DND-41 (cell line): ENCODE data around the gene ALDH8A1.

Experiments
- ATAC-seq: fragments of 200-7000 bp; cut with Tn5 transposase; 3 replicates; pipeline ENCODE4 v1.9.1; 2021; ENCODE audit warnings: low read depth; ENCODE audit not compliant: insufficient read depth
- DNase-seq: peaks from one replicate; pipeline ENCODE4 v3.0.0-alpha.2; 2020
- H2AFZ ChIP-seq: 2 replicates; pipeline ENCODE4 v1.6.0; 2012; ENCODE audit warnings: low read depth, low read length
- H3K27ac ChIP-seq: 2 replicates; pipeline ENCODE4 v1.5.1; 2012; ENCODE audit warnings: low read length, inconsistent platforms
- H3K27me3 ChIP-seq: fragments of 200-600 bp; sonication (generic); 2 replicates; pipeline ENCODE4 v1.6.0; 2012; ENCODE audit warnings: low read length, mild to moderate bottlenecking, inconsistent platforms; ENCODE audit not compliant: insufficient read depth, poor library complexity
- H3K36me3 ChIP-seq: 2 replicates; pipeline ENCODE4 v1.5.1; 2012; ENCODE audit warnings: low read length, inconsistent platforms; ENCODE audit not compliant: insufficient read depth
- H3K4me1 ChIP-seq: 2 replicates; pipeline ENCODE4 v1.5.1; 2012; ENCODE audit warnings: mild to moderate bottlenecking, low read length; ENCODE audit not compliant: insufficient read depth
- H3K4me2 ChIP-seq: 2 replicates; pipeline ENCODE4 v1.6.0; 2012; ENCODE audit warnings: mild to moderate bottlenecking, moderate library complexity, low read length, inconsistent platforms; ENCODE audit not compliant: insufficient read depth
- H3K4me3 ChIP-seq, 2 experiments: fragments of 200-600 bp in 1 of 2; shearing (Covaris generic) in 1 of 2; 2 replicates each; pipeline ENCODE4 v1.5.1; 2012 to 2016; ENCODE audit warnings: inconsistent platforms in 2 of 2, low read length in 2 of 2, mild to moderate bottlenecking in 2 of 2, low read depth in 1 of 2, moderate library complexity in 1 of 2
- H3K79me2 ChIP-seq: 2 replicates; pipeline ENCODE4 v1.6.0; 2012; ENCODE audit warnings: low read length, inconsistent platforms; ENCODE audit not compliant: insufficient read depth
- H3K9ac ChIP-seq: 2 replicates; pipeline ENCODE4 v1.6.0; 2012; ENCODE audit warnings: low read depth, mild to moderate bottlenecking, inconsistent platforms, low read length, moderate library complexity
- H3K9me3 ChIP-seq: 2 replicates; pipeline ENCODE4 v1.5.1; 2012; ENCODE audit warnings: low read length, moderate library complexity, mild to moderate bottlenecking, inconsistent platforms; ENCODE audit not compliant: insufficient read depth, severe bottlenecking
- H4K20me1 ChIP-seq: 2 replicates; pipeline ENCODE4 v1.6.0; 2012; ENCODE audit warnings: low read length; ENCODE audit not compliant: insufficient read depth
- CTCF ChIP-seq: IDR thresholded peaks from 2 replicates; pipeline ENCODE4 v1.5.1; 2012; ENCODE audit warnings: borderline replicate concordance, low read length, moderate library complexity, mild to moderate bottlenecking; ENCODE audit not compliant: poor library complexity, severe bottlenecking; ENCODE audit errors: extremely low read depth
- EZH2 ChIP-seq: IDR thresholded peaks from 3 replicates; pipeline ENCODE4 v1.6.1; 2012; ENCODE audit warnings: borderline replicate concordance, low read depth, mild to moderate bottlenecking, moderate library complexity, low read length, inconsistent platforms; ENCODE audit not compliant: severe bottlenecking

Gene ALDH8A1, protein sequence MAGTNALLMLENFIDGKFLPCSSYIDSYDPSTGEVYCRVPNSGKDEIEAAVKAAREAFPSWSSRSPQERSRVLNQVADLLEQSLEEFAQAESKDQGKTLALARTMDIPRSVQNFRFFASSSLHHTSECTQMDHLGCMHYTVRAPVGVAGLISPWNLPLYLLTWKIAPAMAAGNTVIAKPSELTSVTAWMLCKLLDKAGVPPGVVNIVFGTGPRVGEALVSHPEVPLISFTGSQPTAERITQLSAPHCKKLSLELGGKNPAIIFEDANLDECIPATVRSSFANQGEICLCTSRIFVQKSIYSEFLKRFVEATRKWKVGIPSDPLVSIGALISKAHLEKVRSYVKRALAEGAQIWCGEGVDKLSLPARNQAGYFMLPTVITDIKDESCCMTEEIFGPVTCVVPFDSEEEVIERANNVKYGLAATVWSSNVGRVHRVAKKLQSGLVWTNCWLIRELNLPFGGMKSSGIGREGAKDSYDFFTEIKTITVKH

DNA sequence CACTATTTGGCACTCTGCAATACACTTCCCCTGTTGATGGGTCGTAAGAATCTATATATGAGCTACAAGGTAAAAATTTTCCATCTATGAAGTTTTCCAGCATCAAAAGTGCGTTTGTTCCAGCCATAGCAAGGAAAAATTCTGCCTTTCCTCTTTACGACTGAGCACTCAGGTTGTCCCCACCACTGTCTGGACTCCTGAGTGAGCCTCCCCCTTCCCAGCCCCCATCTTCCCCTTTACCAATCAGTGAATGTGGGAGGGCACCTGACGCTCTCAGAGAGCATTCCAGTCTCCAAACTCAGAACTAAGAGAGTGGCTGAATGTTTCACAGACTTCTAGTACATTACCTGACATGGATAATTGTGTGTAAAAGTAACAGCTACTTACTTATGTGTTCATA, at the start of gene ALDH8A1:
ALDH8A1 (minus strand) TSS at position 175 of the 400 bp plus-strand sequence; CDS start at position 127, 48 bp downstream.
- Histone ChIP-seq H4K20me1 (no peaks in the 10 kb centered on the region), H3K4me3 (no peak within 1 kb of the TSS), H3K79me2 (no peaks in the 10 kb centered on the region), H3K27me3 (no peaks in the 10 kb centered on the region), H3K4me1 (no peaks in the 10 kb centered on the region), H3K9me3 (no peaks in the 10 kb centered on the region), H3K4me2 (no peak within 1 kb of the TSS), H3K9ac (no peak within 1 kb of the TSS), H3K36me3 (no peaks in the 10 kb centered on the region), H2AFZ (no peak within 1 kb of the TSS), H3K27ac (no peak within 1 kb of the TSS)
- ATAC-seq (no peak), DNase-seq (no peak)
- TF ChIP-seq CTCF: no peak
- no peak for TF ChIP-seq EZH2

DNA sequence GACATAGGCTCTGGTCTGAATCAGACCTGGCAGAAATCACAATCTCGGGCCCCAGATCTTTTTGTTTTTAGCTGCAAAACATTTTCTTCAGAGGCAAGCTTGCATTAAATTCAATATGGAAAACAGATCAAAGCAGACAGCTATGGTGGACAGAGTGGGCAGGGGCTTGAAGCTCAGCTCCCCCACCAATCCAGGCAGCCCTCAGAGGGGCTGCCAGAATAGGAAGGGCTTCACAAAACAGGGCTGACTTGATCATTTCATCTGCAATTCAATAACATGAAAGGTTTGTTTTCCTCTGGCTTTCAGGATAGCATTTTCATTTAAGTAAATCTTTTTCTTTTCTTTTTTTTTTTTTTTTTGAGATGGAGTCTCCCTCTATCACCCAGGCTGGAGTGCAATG, 49.2 kb upstream of the ALDH8A1 start:
- Histone ChIP-seq H3K36me3 (peaks cover 62% of the 10 kb centered on the region), H3K79me2 (no peaks in the 10 kb centered on the region), H3K4me3 (no peak overlapping the region), H3K4me2 (no peak overlapping the region), H3K9me3 (no peaks in the 10 kb centered on the region), H3K27ac (0 out of 2 replicates have a peak overlapping the region, but pooled peaks have one; percentile 8), H3K4me1 (no peaks in the 10 kb centered on the region), H3K9ac (no peak overlapping the region), H2AFZ (no peak overlapping the region), H4K20me1 (no peaks in the 10 kb centered on the region), H3K27me3 (no peaks in the 10 kb centered on the region)
- no peak for TF ChIP-seq CTCF
- TF ChIP-seq EZH2: no peak
- no peak for ATAC-seq
- DNase-seq: no peak

DNA sequence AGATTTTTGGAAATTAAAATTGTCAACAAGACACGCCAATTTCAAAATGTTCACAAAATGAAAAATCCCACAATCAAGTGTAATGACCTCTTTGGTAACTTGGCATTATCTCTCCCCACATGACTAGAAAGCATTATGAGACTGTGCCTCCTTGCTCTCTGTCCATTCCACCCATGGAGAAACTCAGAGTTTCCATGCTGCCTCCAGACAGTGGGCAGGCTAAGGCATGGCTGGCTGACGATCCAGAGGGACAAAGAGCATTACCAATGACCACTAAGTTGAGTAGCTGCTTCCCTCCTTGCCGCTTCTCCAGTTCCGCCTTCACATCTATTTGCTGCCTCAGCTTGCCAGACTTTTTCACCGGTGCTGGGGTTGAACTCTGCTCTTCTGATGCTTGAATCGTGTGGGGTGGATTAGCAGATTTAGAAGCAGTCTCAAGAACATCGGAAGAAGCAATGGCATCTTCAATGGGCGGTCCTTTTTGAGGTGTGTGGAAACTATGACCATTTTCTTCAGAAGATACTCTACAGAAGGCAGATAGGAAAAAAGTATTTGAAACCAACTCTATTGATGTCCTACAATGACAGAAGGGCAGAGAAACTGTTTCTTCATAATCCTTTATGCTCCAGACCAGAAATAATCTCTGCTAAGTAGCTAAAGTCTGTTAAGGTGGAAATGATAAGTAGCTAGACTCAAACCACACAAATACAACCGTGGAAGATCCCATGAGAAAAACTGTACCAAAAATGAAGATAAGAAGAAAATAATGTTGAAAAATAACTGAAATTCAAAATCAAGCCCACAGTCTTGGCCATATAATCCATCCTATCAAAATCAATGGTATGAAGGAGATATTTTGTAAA, 47.5 kb upstream of the ALDH8A1 start:
- H4K20me1 ChIP-seq: no peaks in the 10 kb centered on the region
- ATAC-seq (no peak), DNase-seq (no peak)
- no peak overlapping the region for H3K4me3 ChIP-seq
- no peak overlapping the region for H3K4me2 ChIP-seq
- no peak overlapping the region for H2AFZ ChIP-seq
- no peaks in the 10 kb centered on the region for H3K27me3 ChIP-seq
- H3K4me1 ChIP-seq: no peaks in the 10 kb centered on the region
- TF ChIP-seq CTCF (no peak), EZH2 (no peak)
- H3K9me3 ChIP-seq: no peaks in the 10 kb centered on the region
- no peak overlapping the region for H3K27ac ChIP-seq
- peaks cover 73% of the 10 kb centered on the region for H3K36me3 ChIP-seq
- no peaks in the 10 kb centered on the region for H3K79me2 ChIP-seq
- H3K9ac ChIP-seq: no peak overlapping the region
